A549 (cell line): Measurements from ENCODE around the gene BBIP1. TPM values are rescaled to one million over a fixed set of nuclear protein-coding genes. Genes with fewer than 3 reads are reported as not detected.

Experiments
- ATAC-seq, 2 experiments: fragments of 200-7000 bp in 1 of 2; fragments of >200 bp in 1 of 2; cut with Nextera tagmentation in 1 of 2; cut with Tn5 transposase in 1 of 2; 3 replicates each; pipeline versions ENCODE4 v1.8.0 to v1.9.1; 2018 to 2020; ENCODE audit warnings: mild to moderate bottlenecking in 1 of 2, moderate library complexity in 1 of 2
- CTCF ChIA-PET: fragments of 300-600 bp; sonication (Branson Sonifier 250); formaldehyde crosslinking; extraction: SDS; loops from one replicate; lab custom pipeline; 2021; ENCODE audit warnings: antibody characterized with exemption, inconsistent platforms; lab: Yijun Ruan, JAX
- POLR2A ChIA-PET: fragments of 350-600 bp; formaldehyde crosslinking; extraction: SDS; loops from one replicate; lab custom pipeline; 2021; ENCODE audit warnings: antibody characterized with exemption, inconsistent platforms; lab: Yijun Ruan, JAX
- DNase-seq, 2 experiments: peaks; one replicate each; pipeline versions ENCODE4 v3.0.0 to v3.0.0-alpha.2; 2011 to 2016; ENCODE audit warnings: low read depth in 1 of 2, low spot score in 1 of 2
- FAIRE-seq: peaks from 2 replicates; lab custom pipeline; 2011; peaks lifted over from hg19 to GRCh38; lab: Jason Lieb, UNC
- H3K27ac ChIP-seq, 2 experiments: fragments of >200 bp; sonication (Bioruptor Twin); formaldehyde crosslinking; 3 replicates each; pipeline ENCODE4 v1.5.1; 2016 to 2017
- H3K4me1 ChIP-seq: fragments of >200 bp; sonication (Bioruptor Twin); formaldehyde crosslinking; 3 replicates; pipeline ENCODE4 v1.6.1; 2016
- H3K4me2 ChIP-seq: fragments of >200 bp; sonication (Bioruptor Twin); formaldehyde crosslinking; 3 replicates; pipeline ENCODE4 v1.6.1; 2016
- H3K4me3 ChIP-seq: fragments of >200 bp; sonication (Bioruptor Twin); formaldehyde crosslinking; 3 replicates; pipeline ENCODE4 v1.5.1; 2016
- H3K9me3 ChIP-seq: fragments of >200 bp; sonication (Bioruptor Twin); formaldehyde crosslinking; 3 replicates; pipeline ENCODE4 v1.6.1; 2016
- ATOH8 ChIP-seq: fragments of 250-450 bp; sonication (Bioruptor Pico); IDR thresholded peaks from 2 replicates; pipeline ENCODE4 v1.5.0; 2020; ENCODE audit warnings: low read depth, mild to moderate bottlenecking, moderate library complexity
- BHLHE40 ChIP-seq: IDR thresholded peaks from 2 replicates; pipeline ENCODE4 v1.6.1; 2012; ENCODE audit warnings: low read depth, low read length, inconsistent platforms
- CEBPB ChIP-seq, 2 experiments: fragments of >200 bp in 1 of 2; sonication (Bioruptor Twin) in 1 of 2; formaldehyde crosslinking in 1 of 2; IDR thresholded peaks; 2 replicates each; pipeline ENCODE4 v1.6.1; 2012 to 2016
- E2F6 ChIP-seq: IDR thresholded peaks from 2 replicates; pipeline ENCODE4 v1.6.1; 2012; ENCODE audit warnings: low read depth, borderline replicate concordance
- EHF ChIP-seq: fragments of 250-450 bp; sonication (Bioruptor Pico); IDR thresholded peaks from 2 replicates; pipeline ENCODE4 v1.5.0; 2020; ENCODE audit warnings: mild to moderate bottlenecking
- GATA3 ChIP-seq: IDR thresholded peaks from 2 replicates; pipeline ENCODE4 v1.6.1; 2012; ENCODE audit warnings: borderline replicate concordance
- HDAC2 ChIP-seq: fragments of 200-600 bp; sonication (generic); IDR thresholded peaks from 2 replicates; pipeline ENCODE4 v1.6.1; 2016
- HOXA7 ChIP-seq: fragments of 250-450 bp; sonication (Bioruptor Pico); IDR thresholded peaks from 2 replicates; pipeline ENCODE4 v1.5.0; 2020; ENCODE audit warnings: mild to moderate bottlenecking, moderate library complexity
- JUNB ChIP-seq: fragments of >200 bp; sonication (Bioruptor Twin); formaldehyde crosslinking; IDR thresholded peaks from 2 replicates; pipeline ENCODE4 v1.6.1; 2016
- NPAS2 ChIP-seq: fragments of 250-450 bp; sonication (Bioruptor Pico); IDR thresholded peaks from 2 replicates; pipeline ENCODE4 v1.8.0; 2022; ENCODE audit warnings: mild to moderate bottlenecking, moderate library complexity, borderline replicate concordance
- NR3C1 ChIP-seq: fragments of >200 bp; sonication (Bioruptor Twin); formaldehyde crosslinking; IDR thresholded peaks from 3 replicates; pipeline ENCODE4 v1.6.1; 2017
- PBX3 ChIP-seq: IDR thresholded peaks from 2 replicates; pipeline ENCODE4 v1.6.1; 2012
- PHF8 ChIP-seq: fragments of 200-600 bp; sonication (generic); IDR thresholded peaks from 2 replicates; pipeline ENCODE4 v1.6.1; 2016; ENCODE audit warnings: low read depth, mild to moderate bottlenecking, antibody characterized with exemption, moderate library complexity, borderline replicate concordance
- RNF2 ChIP-seq: fragments of 200-600 bp; sonication (generic); IDR thresholded peaks from 2 replicates; pipeline ENCODE4 v1.6.1; 2016; ENCODE audit warnings: low read depth, mild to moderate bottlenecking, antibody characterized with exemption, moderate library complexity, borderline replicate concordance
- SREBF2 ChIP-seq: fragments of 450-650 bp; IDR thresholded peaks from 2 replicates; pipeline ENCODE4 v1.6.1; 2014; ENCODE audit warnings: mild to moderate bottlenecking, moderate library complexity
- WGBS: methylation state at CpG from one replicate; pipeline ENCODE4 v1.1.6; 2017; ENCODE audit errors: missing lambda C conversion rate; 5-methylcytosine and 5-hydroxymethylcytosine counted together
- polyA plus RNA-seq, 4 experiments: library from polyadenylated mRNA; depleted of rRNA in 3 of 4; stranded (reverse); fragments of >200 nt; fragmentation: RNase III in 1 of 4; extraction: RNeasy Plus Mini Kit Qiagen cat#74134 plus additional on column Dnase treatment in 1 of 4; gene quantifications; 2 replicates in 3 of 4; 3 replicates in 1 of 4; pipeline ENCODE4 v1.2.3, GENCODE V29; 2011 to 2017
- TF ChIP-seq, protein P1 (sequence below): fragments of 200-600 bp; sonication (generic); IDR thresholded peaks from 2 replicates; pipeline ENCODE4 v1.6.1; 2016; ENCODE audit warnings: antibody characterized with exemption, mild to moderate bottlenecking, moderate library complexity
- TF ChIP-seq, protein P2 (sequence below): fragments of >200 bp; sonication (Bioruptor Twin); formaldehyde crosslinking; IDR thresholded peaks from 3 replicates; pipeline ENCODE4 v1.5.1; 2016

Gene BBIP1
- polyA plus RNA-seq, 2 of the 4 experiments (the other 2 are of a cell fraction): 57.2 to 83.4 TPM

DNA sequence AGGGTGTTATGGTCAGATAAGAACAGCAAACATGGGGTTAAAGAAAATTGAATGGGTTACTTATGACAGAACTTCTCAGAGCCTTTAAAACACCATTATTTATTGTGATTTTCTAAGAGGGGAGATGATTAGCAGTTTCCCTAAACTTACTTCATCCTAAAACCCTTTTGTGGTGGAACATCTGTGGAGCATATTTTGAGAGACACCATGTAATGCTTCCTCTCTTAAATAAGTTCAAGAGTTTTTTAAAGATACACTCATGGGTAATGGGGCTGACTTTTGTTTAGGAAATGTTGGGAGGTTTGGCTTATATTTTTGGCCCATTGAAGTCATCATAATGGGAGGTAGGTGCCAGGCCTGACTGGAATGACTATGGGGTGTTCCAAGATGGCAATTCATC, 55.6 kb downstream of the BBIP1 start:
- ChIA-PET CTCF (interaction anchor here (1.4 kb wide), 1 partner anchor 8 kb away, joined by 3 read pairs; the partner anchor contains the start of gene PDCD4), POLR2A (no interaction called here)
- ATAC-seq (no peak), FAIRE-seq (no peak), DNase-seq (no peak)
- Histone ChIP-seq H3K27ac (no peak overlapping the region), H3K4me3 (no peak overlapping the region), H3K4me2 (no peak overlapping the region), H3K4me1 (peaks cover 37% of the 10 kb centered on the region), H3K9me3 (no peaks in the 10 kb centered on the region)
- TF ChIP-seq PHF8 (no peak), EHF (CRISPR knock-in tag) (no peak), NPAS2 (no peak), HOXA7 (CRISPR knock-in tag) (no peak), ATOH8 (CRISPR knock-in tag) (no peak), BHLHE40 (no peak), E2F6 (no peak), PBX3 (no peak), GATA3 (no peak), SREBF2 (no peak)
- TF ChIP-seq, protein P1, sequence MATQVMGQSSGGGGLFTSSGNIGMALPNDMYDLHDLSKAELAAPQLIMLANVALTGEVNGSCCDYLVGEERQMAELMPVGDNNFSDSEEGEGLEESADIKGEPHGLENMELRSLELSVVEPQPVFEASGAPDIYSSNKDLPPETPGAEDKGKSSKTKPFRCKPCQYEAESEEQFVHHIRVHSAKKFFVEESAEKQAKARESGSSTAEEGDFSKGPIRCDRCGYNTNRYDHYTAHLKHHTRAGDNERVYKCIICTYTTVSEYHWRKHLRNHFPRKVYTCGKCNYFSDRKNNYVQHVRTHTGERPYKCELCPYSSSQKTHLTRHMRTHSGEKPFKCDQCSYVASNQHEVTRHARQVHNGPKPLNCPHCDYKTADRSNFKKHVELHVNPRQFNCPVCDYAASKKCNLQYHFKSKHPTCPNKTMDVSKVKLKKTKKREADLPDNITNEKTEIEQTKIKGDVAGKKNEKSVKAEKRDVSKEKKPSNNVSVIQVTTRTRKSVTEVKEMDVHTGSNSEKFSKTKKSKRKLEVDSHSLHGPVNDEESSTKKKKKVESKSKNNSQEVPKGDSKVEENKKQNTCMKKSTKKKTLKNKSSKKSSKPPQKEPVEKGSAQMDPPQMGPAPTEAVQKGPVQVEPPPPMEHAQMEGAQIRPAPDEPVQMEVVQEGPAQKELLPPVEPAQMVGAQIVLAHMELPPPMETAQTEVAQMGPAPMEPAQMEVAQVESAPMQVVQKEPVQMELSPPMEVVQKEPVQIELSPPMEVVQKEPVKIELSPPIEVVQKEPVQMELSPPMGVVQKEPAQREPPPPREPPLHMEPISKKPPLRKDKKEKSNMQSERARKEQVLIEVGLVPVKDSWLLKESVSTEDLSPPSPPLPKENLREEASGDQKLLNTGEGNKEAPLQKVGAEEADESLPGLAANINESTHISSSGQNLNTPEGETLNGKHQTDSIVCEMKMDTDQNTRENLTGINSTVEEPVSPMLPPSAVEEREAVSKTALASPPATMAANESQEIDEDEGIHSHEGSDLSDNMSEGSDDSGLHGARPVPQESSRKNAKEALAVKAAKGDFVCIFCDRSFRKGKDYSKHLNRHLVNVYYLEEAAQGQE: no peak

DNA sequence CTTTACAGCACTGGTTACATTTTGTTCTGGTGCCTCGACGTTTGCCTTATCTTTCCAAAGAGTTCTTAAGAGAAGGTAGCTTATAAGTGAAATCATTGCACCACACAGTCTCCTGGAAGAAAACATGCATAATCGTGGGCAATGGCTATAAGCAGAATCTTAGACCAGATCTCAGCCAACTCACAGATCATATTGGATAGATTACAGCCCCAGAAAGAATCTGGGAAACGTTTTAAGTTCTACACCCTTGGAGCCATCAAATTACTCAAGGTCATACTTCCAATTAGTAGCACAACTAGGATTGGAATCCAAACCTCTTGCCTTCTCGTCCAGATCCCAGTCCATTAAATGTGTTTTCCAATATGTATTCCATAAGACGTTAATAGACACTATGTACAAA, 56.0 kb downstream of the BBIP1 start:
- no peak for ATAC-seq
- FAIRE-seq: no peak
- DNase-seq: no peak
- ChIA-PET CTCF (interaction anchor here (0.6 to 1.4 kb wide), 2 partner anchors 8 to 40 kb away, joined by 3 read pairs; partner anchors contain the start of gene PDCD4), POLR2A (interaction anchor here (1.0 kb wide), 1 partner anchor 8 kb away, joined by 3 read pairs; the partner anchor contains the start of gene PDCD4)
- peaks cover 37% of the 10 kb centered on the region for H3K4me1 ChIP-seq
- H3K27ac ChIP-seq: no peak overlapping the region
- no peaks in the 10 kb centered on the region for H3K9me3 ChIP-seq
- no peak overlapping the region for H3K4me2 ChIP-seq
- H3K4me3 ChIP-seq: no peak overlapping the region
- 60% methylated on average over 6 of the region's 6 CpGs for WGBS
- TF ChIP-seq PHF8 (no peak), NR3C1 (no peak), HOXA7 (CRISPR knock-in tag) (no peak), GATA3 (no peak), JUNB (no peak), RNF2 (no peak), CEBPB (IDR thresholded peaks at IDR 0.05) (no peak), HDAC2 (no peak)
- TF ChIP-seq, protein P2, sequence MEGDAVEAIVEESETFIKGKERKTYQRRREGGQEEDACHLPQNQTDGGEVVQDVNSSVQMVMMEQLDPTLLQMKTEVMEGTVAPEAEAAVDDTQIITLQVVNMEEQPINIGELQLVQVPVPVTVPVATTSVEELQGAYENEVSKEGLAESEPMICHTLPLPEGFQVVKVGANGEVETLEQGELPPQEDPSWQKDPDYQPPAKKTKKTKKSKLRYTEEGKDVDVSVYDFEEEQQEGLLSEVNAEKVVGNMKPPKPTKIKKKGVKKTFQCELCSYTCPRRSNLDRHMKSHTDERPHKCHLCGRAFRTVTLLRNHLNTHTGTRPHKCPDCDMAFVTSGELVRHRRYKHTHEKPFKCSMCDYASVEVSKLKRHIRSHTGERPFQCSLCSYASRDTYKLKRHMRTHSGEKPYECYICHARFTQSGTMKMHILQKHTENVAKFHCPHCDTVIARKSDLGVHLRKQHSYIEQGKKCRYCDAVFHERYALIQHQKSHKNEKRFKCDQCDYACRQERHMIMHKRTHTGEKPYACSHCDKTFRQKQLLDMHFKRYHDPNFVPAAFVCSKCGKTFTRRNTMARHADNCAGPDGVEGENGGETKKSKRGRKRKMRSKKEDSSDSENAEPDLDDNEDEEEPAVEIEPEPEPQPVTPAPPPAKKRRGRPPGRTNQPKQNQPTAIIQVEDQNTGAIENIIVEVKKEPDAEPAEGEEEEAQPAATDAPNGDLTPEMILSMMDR: no peak
- TF ChIP-seq, all 56 proteins: peak for 0
